ENCODE results near the gene C16orf96.

Gene C16orf96

GRCh38 chr16:4601864-4602186 is 45.7 kb downstream of the C16orf96 start:
- no peak for TF ChIP-seq CTCF (IDR thresholded peaks at IDR 0.05)

DNA sequence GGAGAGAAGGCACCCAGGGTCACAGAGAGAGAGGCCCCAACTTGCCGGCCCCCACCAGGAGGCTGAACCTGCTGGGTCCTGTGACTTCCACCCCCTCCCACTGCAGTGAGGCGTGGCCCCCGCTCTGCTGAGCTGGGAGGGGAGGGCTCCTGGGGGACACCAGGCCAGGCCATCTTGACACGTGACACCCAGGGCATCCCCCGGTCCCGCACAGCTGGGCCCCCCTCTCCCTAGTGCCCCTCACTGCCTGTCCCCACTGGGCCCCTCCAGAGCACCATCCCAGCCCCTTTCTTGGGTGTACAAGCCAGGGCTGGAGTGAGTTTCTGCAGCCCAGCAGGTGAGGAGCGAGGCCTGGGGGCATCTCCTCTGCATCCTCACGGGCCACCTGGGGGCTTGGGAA is 46.2 kb downstream of the C16orf96 start:
- Histone ChIP-seq H3K27ac (no peak overlapping the region), H3K27me3 (peaks cover 9% of the 10 kb centered on the region), H3K4me3 (ENCODE audit: low read depth in 1 of 2, low read length in 1 of 2) (no peak overlapping the region), H3K4me1 (ENCODE audit: control insufficient read depth in 1 of 2, insufficient read depth in 1 of 2, low read depth in 1 of 2, low read length in 1 of 2) (no peaks in the 10 kb centered on the region), H3K9me3 (no peaks in the 10 kb centered on the region), H3K36me3 (peaks cover 10% of the 10 kb centered on the region)
- TF ChIP-seq CTCF (IDR thresholded peaks at IDR 0.05), result no peak

More at GRCh38 chr16:4601864-4602186, 45.7 kb downstream of the C16orf96 start:
- Histone ChIP-seq H3K27me3 (peaks cover 12% of the 10 kb centered on the region), H3K36me3 (peaks cover 5% of the 10 kb centered on the region), H3K9me3 (no peaks in the 10 kb centered on the region), H3K4me3 (ENCODE audit: low read depth in 1 of 2, low read length in 1 of 2) (no peak overlapping the region), H3K4me1 (ENCODE audit: control insufficient read depth in 1 of 2, insufficient read depth in 1 of 2, low read depth in 1 of 2, low read length in 1 of 2) (no peaks in the 10 kb centered on the region), H3K27ac (no peak overlapping the region)

- TF ChIP-seq CTCF (IDR thresholded peaks at IDR 0.05), result no peak
- peaks cover 9% of the 10 kb centered on the region for H3K27me3 ChIP-seq
- no peaks in the 10 kb centered on the region for H3K4me1 ChIP-seq (ENCODE audit: control insufficient read depth in 1 of 2, insufficient read depth in 1 of 2, low read depth in 1 of 2, low read length in 1 of 2)
- H3K4me3 ChIP-seq (ENCODE audit: low read depth in 1 of 2, low read length in 1 of 2), result no peak overlapping the region
- no peak overlapping the region for H3K27ac ChIP-seq
- H3K36me3 ChIP-seq, result peaks cover 23% of the 10 kb centered on the region
- H3K9me3 ChIP-seq, result no peaks in the 10 kb centered on the region
These were observed 47.6 kb downstream of the C16orf96 start for GRCh38 chr16:4603624-4604170.

GRCh38 chr16:4604401-4604800 is 48.3 kb downstream of the C16orf96 start:
- Histone ChIP-seq H3K27me3 (peaks cover 9% of the 10 kb centered on the region), H3K4me1 (ENCODE audit: control insufficient read depth in 1 of 2, insufficient read depth in 1 of 2, low read depth in 1 of 2, low read length in 1 of 2) (no peaks in the 10 kb centered on the region), H3K9me3 (no peaks in the 10 kb centered on the region), H3K36me3 (peaks cover 30% of the 10 kb centered on the region), H3K27ac (no peak overlapping the region), H3K4me3 (ENCODE audit: low read depth in 1 of 2, low read length in 1 of 2) (no peak overlapping the region)
- TF ChIP-seq CTCF (IDR thresholded peaks at IDR 0.05), result no peak

DNA sequence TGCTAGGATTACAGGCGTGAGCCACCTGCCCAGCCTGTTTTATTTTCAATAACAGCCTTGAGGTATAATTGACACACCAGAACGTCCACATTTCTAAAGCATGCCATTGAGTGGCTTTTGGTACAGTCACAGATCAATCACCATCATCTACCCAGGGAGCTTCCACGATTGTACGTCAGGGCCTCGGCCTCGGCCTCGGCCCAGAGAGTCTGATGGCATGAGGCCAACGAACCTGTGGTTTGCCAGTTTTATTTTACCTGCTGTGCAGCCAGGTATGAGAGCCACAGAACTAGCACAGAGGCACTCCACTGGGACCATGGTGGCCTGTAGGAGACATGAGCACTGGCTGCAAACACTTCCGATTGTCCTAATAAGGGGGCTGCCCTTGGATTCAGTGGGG is 50.2 kb downstream of the C16orf96 start:
- H3K27me3 ChIP-seq, result peaks cover 5% of the 10 kb centered on the region
- H3K9me3 ChIP-seq, result no peaks in the 10 kb centered on the region
- peaks cover 1 to 3% of the 10 kb centered on the region in 2 experiments for H3K4me1 ChIP-seq (ENCODE audit: control insufficient read depth in 1 of 2, insufficient read depth in 1 of 2, low read depth in 1 of 2, low read length in 1 of 2)
- peaks cover 43% of the 10 kb centered on the region for H3K36me3 ChIP-seq
- TF ChIP-seq CTCF (IDR thresholded peaks at IDR 0.05), result no peak
- H3K27ac ChIP-seq, result no peak overlapping the region
- H3K4me3 ChIP-seq (ENCODE audit: low read depth in 1 of 2, low read length in 1 of 2), result no peak overlapping the region
